ENCODE measurements around the gene C1orf198.

GRCh38 chr1:230833511-230833910 lies 34.8 kb downstream of the C1orf198 start:
- TF ChIP-seq EZH2phosphoT487 (IDR thresholded peaks at IDR 0.05; ENCODE audit: borderline replicate concordance), result no peak
- TF ChIP-seq CTCF (conservative IDR thresholded peaks at IDR 0.05; ENCODE audit: low read length), result no peak

All from Loucy (cell line).